ENCODE measurements around the gene CSNK2B. TPM values are rescaled to one million over a fixed set of nuclear protein-coding genes. Genes with fewer than 3 reads are reported as not detected.

The CSNK2B gene
- total and polyA plus RNA-seq, 9 of the 15 experiments (the other 6 are each of a cell fraction or from before 2014, with no cell fraction given) = 120 to 1,126 (median 529) TPM

- TF ChIP-seq, protein P1, sequence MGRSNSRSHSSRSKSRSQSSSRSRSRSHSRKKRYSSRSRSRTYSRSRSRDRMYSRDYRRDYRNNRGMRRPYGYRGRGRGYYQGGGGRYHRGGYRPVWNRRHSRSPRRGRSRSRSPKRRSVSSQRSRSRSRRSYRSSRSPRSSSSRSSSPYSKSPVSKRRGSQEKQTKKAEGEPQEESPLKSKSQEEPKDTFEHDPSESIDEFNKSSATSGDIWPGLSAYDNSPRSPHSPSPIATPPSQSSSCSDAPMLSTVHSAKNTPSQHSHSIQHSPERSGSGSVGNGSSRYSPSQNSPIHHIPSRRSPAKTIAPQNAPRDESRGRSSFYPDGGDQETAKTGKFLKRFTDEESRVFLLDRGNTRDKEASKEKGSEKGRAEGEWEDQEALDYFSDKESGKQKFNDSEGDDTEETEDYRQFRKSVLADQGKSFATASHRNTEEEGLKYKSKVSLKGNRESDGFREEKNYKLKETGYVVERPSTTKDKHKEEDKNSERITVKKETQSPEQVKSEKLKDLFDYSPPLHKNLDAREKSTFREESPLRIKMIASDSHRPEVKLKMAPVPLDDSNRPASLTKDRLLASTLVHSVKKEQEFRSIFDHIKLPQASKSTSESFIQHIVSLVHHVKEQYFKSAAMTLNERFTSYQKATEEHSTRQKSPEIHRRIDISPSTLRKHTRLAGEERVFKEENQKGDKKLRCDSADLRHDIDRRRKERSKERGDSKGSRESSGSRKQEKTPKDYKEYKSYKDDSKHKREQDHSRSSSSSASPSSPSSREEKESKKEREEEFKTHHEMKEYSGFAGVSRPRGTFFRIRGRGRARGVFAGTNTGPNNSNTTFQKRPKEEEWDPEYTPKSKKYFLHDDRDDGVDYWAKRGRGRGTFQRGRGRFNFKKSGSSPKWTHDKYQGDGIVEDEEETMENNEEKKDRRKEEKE (IDR thresholded peaks at IDR 0.05; ENCODE audit: borderline replicate concordance in 1 of 2, control insufficient read depth in 1 of 2, low read depth in 2 of 2, low read length in 1 of 2) = no peak
- no peak for TF ChIP-seq RREB1 (CRISPR knock-in tag; IDR thresholded peaks at IDR 0.05)
- TF ChIP-seq E2F3 (CRISPR knock-in tag; IDR thresholded peaks at IDR 0.05) = no peak
- no peak for TF ChIP-seq TEAD1 (CRISPR knock-in tag; IDR thresholded peaks at IDR 0.05)
- TF ChIP-seq STAT5A (IDR thresholded peaks at IDR 0.05; ENCODE audit: borderline replicate concordance, low read length) = no peak
- TF ChIP-seq, protein P2, sequence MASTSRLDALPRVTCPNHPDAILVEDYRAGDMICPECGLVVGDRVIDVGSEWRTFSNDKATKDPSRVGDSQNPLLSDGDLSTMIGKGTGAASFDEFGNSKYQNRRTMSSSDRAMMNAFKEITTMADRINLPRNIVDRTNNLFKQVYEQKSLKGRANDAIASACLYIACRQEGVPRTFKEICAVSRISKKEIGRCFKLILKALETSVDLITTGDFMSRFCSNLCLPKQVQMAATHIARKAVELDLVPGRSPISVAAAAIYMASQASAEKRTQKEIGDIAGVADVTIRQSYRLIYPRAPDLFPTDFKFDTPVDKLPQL (IDR thresholded peaks at IDR 0.05; ENCODE audit: extremely low read depth, insufficient read length) = no peak
- peak; percentile 34; the same call in 1 of the 2 replicates for TF ChIP-seq PYGO2 (tag; IDR thresholded peaks at IDR 0.05)
- no peak for TF ChIP-seq ZNF449 (CRISPR knock-in tag; IDR thresholded peaks at IDR 0.05)
- TF ChIP-seq ZC3H4 (CRISPR knock-in tag; IDR thresholded peaks at IDR 0.05; ENCODE audit: borderline replicate concordance) = no peak
- TF ChIP-seq GABPA (tag; conservative IDR thresholded peaks at IDR 0.05; ENCODE audit: low read depth) = no peak
- no peak for TF ChIP-seq ARID3A (IDR thresholded peaks at IDR 0.05; ENCODE audit: borderline replicate concordance, low read depth, low read length)
- TF ChIP-seq GTF2F1 (IDR thresholded peaks at IDR 0.05; ENCODE audit: low read depth, low read length) = no peak
Measured at GRCh38 chr6:31663126-31663960, 2.5 kb upstream of the CSNK2B start (continued).
